ENCODE measurements around the gene BYSL.

DNA sequence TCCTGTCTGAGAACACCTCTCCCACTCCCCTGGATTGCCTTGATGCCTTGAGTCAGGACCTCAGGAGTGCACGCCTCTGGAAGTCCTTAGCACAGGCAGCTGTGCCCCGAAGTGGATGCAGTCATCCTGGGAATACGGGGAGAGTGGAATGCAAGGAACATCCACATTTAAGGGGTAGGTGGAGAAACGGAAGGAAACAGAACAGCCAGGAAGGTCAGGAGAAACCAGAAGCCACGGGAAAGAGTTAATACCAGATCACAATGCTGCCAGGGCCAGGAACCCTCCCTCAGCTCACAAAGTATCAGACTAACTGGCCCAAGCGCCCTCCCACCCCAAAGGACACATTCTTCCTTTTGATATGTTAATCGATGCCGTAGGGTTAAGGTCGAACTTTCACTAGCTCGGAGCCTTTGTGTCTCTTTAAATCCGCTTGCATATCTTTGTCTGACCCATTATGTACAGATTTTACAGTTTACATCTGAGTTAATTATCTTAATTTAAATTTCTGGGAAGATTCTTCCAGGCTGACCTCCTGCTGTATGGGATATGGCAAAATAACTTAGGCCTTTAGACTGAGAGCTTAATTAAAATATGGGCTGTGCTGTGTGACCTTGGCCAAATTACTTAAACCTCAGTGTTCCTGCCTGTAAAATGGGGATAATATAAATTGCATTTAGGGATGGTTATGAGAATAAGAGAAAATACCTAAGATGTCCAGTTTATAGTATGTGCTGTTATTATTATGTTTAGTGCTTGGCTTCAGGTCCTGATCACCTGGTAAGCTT is 44.3 kb downstream of the BYSL start:
- TF ChIP-seq POLR2AphosphoS5 (IDR thresholded peaks at IDR 0.05) = no peak
- TF ChIP-seq, protein P1, sequence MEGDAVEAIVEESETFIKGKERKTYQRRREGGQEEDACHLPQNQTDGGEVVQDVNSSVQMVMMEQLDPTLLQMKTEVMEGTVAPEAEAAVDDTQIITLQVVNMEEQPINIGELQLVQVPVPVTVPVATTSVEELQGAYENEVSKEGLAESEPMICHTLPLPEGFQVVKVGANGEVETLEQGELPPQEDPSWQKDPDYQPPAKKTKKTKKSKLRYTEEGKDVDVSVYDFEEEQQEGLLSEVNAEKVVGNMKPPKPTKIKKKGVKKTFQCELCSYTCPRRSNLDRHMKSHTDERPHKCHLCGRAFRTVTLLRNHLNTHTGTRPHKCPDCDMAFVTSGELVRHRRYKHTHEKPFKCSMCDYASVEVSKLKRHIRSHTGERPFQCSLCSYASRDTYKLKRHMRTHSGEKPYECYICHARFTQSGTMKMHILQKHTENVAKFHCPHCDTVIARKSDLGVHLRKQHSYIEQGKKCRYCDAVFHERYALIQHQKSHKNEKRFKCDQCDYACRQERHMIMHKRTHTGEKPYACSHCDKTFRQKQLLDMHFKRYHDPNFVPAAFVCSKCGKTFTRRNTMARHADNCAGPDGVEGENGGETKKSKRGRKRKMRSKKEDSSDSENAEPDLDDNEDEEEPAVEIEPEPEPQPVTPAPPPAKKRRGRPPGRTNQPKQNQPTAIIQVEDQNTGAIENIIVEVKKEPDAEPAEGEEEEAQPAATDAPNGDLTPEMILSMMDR (IDR thresholded peaks at IDR 0.05) = no peak
